H1 (cell line): ENCODE measurements around the gene COLQ. TPM values are rescaled to one million over a fixed set of nuclear protein-coding genes. Genes with fewer than 3 reads are reported as not detected.

Source experiments
- BRCA1 ChIP-seq: IDR thresholded peaks from 2 replicates; pipeline ENCODE4 v1.6.1; 2012; ENCODE audit warnings: low read depth, low read length, improper control_type of control experiment
- EP300 ChIP-seq, 2 experiments: IDR thresholded peaks; 1 replicate in 1 of 2; 2 replicates in 1 of 2; pipeline ENCODE4 v1.6.1; 2011 to 2012; ENCODE audit warnings: low read depth in 2 of 2, low read length in 2 of 2, mild to moderate bottlenecking in 2 of 2, borderline replicate concordance in 1 of 2, inconsistent platforms in 1 of 2, moderate library complexity in 1 of 2
- HDAC6 ChIP-seq: IDR thresholded peaks from one replicate; pipeline ENCODE4 v1.7.1; 2012; ENCODE audit warnings: low read depth, mild to moderate bottlenecking, inconsistent platforms, low read length, moderate library complexity
- MAFK ChIP-seq: IDR thresholded peaks from 2 replicates; pipeline ENCODE4 v1.6.1; 2012; ENCODE audit warnings: low read depth, mild to moderate bottlenecking, improper control_type of control experiment, low read length
- NANOG ChIP-seq: IDR thresholded peaks from 2 replicates; pipeline ENCODE4 v1.6.1; 2011; ENCODE audit warnings: low read length, low read depth, mild to moderate bottlenecking, inconsistent platforms; ENCODE audit not compliant: insufficient read depth, poor library complexity, severe bottlenecking
- TAF7 ChIP-seq: optimal IDR thresholded peaks from 2 replicates; pipeline ENCODE3; 2011; ENCODE audit warnings: low read depth, mild to moderate bottlenecking, inconsistent platforms, low read length, moderate library complexity, borderline replicate concordance
- polyA plus RNA-seq, 7 experiments: library from polyadenylated mRNA; depleted of rRNA in 3 of 7; stranded (reverse) in 5 of 7; unstranded in 2 of 7; fragments of >200 nt in 5 of 7; fragments of 200-250 nt in 2 of 7; gene quantifications; 1 replicate in 5 of 7; 2 replicates in 1 of 7; 4 replicates in 1 of 7; pipeline versions ENCODE4 v1.2.1 to v1.2.3, GENCODE V29; 2011 to 2013; ENCODE audit warnings: missing spikeins in 2 of 7, mixed read lengths in 2 of 7
- total RNA-seq: library from RNA; stranded (reverse); fragmentation: NEBNext Ultra II Directional; extraction: Animal tissue kit (Norgen Biotek cat#: 25700); gene quantifications from 2 replicates; pipeline ENCODE4 v1.2.1, GENCODE V29; 2021

The COLQ gene
- total and polyA plus RNA-seq, 2 of the 8 experiments (the other 6 are each of a cell fraction or from before 2014, with no cell fraction given): 1.5 to 1.9 TPM

GRCh38 chr3:15436246-15436645, 85.3 kb downstream of the COLQ start (continued):
- TF ChIP-seq HDAC6 (no peak), NANOG (no peak), BRCA1 (no peak), TAF7 (no peak), MAFK (no peak), EP300 (IDR thresholded peaks at IDR 0.05; ENCODE audit: borderline replicate concordance in 1 of 2, low read depth in 2 of 2, low read length in 2 of 2) (no peak)
